ENCODE measurements around the gene FLT1.

FLT1 gene

DNA sequence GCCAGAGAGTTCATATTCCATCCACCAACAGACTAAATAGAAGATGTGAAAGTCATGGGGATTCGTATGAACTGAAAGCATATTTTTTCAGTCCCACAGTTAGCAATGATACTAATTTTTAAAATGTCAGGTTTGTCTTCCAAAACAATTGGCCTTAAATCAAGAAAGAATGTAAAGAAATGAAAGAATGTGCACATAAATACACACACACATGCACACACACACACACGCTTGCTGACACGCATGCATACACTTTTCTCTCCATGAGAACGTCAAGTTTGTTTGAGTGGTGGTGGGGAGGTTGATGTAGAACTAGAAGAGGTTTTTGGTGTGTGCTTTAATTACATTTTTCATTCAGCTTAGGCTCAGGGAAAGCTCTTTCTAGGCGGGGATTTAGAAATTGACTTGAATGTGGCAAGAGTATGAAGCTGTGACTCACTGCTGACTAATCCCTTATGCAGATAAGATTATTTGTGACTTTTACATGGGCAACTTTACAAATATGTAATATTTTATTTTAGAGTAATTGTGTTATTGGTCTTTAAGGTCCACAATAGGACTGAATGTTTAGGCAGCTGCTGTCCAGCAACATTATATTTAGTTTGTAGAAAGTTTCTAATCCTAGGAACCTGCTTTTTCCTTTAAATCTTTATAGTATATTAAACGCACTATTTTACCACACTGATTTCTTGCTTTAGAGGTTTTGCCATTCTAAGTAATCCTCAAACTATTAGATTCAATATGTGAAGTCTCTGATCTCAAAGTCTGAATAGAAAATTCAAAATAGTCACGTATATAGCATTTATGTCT, 18.8 kb downstream of the FLT1 start:
- TF ChIP-seq, protein P1, sequence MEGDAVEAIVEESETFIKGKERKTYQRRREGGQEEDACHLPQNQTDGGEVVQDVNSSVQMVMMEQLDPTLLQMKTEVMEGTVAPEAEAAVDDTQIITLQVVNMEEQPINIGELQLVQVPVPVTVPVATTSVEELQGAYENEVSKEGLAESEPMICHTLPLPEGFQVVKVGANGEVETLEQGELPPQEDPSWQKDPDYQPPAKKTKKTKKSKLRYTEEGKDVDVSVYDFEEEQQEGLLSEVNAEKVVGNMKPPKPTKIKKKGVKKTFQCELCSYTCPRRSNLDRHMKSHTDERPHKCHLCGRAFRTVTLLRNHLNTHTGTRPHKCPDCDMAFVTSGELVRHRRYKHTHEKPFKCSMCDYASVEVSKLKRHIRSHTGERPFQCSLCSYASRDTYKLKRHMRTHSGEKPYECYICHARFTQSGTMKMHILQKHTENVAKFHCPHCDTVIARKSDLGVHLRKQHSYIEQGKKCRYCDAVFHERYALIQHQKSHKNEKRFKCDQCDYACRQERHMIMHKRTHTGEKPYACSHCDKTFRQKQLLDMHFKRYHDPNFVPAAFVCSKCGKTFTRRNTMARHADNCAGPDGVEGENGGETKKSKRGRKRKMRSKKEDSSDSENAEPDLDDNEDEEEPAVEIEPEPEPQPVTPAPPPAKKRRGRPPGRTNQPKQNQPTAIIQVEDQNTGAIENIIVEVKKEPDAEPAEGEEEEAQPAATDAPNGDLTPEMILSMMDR (IDR thresholded peaks at IDR 0.05), result no peak

DNA sequence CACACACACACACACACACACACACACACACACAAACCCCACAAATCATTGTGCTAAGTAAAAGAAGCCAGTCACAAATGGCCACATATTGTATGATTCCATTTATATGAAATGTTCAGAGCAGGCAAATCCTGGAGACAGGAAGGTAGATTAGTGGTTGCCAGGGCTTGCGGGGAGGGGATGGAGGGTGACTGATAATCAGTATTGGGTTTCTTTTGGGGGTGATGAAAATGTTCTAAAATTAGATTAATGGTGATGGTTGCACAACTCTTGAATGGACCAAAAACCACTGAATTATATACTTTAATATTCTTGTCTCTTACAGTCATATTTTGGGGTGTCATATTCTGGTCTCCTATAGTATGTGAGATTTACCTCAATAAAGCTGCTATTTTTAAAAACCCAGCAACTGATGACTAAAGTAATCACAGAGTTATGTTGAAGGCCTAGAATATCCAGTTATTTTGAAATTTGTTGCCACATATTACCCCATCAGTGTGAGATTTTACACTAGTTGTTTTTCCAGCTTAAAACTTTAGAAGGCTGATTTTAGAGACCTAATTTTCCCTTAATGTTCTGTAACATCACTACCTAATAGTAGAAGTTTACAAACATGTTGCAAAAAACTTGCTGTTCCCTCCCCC, 20.3 kb downstream of the FLT1 start:
- TF ChIP-seq, protein P1 (IDR thresholded peaks at IDR 0.05), result no peak

DNA sequence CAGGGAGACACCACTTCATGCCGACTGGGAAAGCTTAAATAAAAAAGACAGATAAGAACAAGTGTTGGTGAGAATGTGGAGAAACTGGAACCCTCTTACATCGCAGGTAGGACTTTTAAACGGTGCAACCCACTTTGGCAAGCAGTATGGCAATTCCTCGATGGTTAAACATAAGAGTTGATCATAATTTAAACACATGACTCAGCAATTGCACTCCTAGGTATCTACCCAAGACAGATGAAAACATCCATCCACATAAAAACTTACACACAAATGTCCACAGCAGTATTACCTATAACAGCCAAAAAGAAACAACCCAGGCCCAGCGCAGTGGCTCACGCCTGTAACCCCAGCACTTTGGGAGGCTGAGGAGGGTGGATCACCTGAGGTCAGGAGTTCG, 21.9 kb downstream of the FLT1 start:
- TF ChIP-seq, protein P1 (IDR thresholded peaks at IDR 0.05), result no peak

DNA sequence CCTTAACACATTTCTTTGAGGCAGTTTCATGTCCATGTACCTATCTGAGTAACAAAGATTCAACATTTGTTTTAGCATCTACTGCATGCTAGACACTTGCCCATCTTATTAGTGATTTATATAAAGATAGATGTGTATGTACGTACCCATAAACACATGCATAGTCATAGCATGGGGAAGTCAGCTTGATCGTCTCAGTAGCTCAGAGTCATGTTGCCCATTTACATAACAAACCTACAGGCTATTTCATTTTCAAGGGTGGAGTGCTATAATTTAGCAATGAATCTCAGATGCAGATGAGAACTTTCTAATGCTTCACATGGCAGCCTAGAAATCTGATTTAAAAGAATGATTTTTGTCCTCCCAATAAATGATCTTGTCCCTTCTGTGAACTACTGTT, 23.5 kb downstream of the FLT1 start:
- TF ChIP-seq, protein P1 (IDR thresholded peaks at IDR 0.05), result no peak

DNA sequence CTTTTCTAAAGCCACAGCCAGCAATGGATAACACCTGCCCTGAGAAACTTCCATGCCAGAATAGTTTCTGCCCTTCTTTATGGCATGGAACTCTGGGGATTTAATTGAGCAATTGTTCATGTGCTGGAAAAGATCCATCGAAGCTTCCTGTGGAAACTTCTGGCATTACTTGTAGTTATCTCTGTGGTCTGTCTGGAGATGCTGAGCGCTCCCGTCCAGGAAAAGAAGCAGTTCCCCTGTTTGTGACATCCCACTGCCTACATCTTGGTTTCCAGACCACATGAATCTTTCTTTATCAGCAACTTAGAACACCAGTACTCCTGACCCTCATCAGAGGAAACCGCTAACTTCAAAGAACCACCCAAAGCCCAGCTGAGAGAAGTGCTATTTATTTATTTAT, 24.6 kb downstream of the FLT1 start:
- TF ChIP-seq, protein P1 (IDR thresholded peaks at IDR 0.05), result no peak

DNA sequence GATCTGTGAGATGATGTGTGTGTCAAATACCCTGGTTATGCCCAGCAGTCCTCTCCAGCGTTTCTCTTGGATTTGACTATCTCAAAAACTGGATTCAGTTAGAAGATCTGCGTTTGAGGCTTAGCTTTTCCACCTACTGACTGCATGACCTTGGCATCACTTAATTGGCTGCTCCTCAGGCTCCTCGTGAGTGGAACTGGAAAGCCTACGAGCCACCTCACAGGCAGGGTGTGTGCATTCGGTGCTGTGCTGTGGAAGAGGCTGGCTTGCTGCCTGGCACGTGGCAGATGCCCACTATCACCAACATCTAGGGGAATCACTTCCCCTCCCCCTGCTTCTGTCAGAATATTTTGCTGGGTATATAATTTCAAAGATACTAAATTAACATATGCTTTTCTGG, 25.6 kb downstream of the FLT1 start:
- TF ChIP-seq, protein P1 (IDR thresholded peaks at IDR 0.05), result no peak

DNA sequence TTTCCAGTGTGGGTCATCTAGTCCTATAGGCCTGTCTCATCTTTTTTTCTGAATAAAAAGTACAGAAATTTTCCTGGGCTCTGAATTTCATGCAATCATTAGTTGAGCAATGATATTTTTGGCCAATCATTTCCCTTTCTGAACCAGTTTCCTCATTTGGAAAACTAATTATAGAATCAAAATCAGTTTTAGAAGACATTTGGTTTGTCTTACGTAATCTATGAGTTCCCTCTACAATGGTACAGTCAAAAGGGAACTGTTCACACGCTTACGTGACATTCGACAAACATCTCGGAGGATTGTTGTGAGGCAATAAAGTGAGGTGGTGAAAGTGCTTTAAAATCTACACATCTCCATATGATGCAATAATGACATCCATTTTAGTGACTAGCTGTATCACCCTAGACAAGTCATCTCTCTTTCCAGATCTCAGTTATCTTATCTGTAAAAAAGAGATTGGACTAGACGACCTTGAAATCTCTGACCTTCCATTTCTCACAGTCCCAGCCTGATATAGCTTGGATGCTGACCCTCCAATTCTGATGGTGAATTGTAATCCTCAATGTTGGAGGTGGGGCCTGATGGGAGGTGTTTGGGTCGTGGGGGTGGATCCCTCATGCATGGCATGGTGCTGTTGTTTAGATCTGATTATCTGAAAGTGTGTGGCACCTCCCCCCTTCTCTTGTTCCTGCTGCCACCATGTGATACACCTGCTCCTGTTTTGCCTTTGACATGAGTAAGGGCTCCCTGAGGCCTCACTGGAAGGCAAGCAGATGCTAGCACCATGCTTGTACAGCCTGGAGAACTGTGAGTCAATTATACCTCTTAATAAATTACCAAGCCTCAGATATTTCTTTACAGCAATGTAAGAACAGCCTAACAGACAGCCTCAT, 26.7 kb downstream of the FLT1 start:
- TF ChIP-seq, protein P1 (IDR thresholded peaks at IDR 0.05), result no peak
